T follicular helper cell (primary cell): Measurements from ENCODE around the gene AMBRA1.

Source experiments
- DNase-seq: peaks from one replicate; pipeline ENCODE4 v3.0.0-alpha.2; 2020; ENCODE audit warnings: low read depth

The AMBRA1 gene

DNA sequence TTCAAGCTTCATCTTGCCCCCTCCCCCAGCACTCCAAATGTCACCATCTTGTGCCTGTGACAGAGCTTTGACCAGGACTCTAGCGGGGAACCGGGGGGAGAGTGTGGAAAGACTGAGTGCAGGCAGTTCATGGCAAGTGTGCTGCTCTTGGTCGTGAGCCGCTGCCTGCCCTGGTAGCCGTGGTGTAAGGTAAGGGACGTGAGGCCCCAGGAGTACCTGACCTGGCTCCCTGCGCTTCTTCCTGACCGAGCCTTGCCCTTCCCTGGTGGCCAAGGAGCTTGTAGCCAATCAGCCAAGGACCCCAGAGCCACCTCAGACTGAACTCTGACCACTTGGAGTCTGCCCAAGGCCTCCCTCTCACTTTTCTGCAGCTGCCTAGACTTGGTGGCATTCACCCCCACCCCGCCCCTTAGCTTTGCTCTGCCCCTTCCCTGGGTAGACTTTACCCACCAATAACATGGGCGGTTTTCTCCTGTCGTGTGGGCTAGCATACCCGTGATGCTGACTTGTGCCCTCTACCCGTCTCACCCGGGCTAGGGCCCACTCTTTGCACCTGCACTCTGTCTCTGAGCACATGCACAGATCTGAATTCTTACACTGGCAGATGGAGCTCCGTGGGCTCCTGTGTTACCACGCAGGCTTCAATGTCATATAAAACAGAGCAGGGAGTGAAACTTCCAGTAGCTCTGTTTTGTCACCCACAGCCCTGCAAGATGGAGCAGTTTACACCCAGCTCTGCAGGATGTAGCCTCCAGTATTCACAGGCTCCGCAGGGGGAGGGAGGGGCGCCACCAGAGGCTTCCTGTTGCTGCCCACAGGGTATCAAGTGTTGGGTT is 245.0 kb downstream of the AMBRA1 start:
- no peak for DNase-seq

DNA sequence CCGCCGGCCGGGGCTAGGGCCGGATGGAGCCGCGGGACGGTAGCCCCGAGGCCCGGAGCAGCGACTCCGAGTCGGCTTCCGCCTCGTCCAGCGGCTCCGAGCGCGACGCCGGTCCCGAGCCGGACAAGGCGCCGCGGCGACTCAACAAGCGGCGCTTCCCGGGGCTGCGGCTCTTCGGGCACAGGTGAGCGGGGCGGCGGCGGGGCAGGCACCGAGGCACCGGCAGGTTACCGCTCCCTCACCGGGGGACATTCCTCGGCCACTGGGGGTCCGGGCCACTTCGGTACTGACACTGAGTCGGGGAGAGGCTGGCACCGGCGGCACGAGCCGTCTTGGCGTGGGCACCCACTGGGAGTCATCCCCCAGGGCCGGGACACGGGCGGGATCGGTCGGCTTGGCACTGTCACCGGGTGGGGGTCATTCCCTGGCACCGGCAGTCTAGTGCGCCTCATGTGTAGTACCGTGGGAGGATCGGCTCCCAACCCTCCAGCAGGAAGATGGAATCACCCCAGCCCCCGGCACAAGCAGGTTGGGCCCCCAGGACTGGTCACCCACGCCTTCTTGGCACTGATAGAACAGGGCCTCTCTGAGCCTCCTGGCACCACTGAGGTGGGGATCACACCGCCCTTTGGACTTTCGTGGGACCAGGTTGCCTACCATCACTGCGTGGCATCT is 246.0 kb downstream of the AMBRA1 start:
- no peak for DNase-seq

DNA sequence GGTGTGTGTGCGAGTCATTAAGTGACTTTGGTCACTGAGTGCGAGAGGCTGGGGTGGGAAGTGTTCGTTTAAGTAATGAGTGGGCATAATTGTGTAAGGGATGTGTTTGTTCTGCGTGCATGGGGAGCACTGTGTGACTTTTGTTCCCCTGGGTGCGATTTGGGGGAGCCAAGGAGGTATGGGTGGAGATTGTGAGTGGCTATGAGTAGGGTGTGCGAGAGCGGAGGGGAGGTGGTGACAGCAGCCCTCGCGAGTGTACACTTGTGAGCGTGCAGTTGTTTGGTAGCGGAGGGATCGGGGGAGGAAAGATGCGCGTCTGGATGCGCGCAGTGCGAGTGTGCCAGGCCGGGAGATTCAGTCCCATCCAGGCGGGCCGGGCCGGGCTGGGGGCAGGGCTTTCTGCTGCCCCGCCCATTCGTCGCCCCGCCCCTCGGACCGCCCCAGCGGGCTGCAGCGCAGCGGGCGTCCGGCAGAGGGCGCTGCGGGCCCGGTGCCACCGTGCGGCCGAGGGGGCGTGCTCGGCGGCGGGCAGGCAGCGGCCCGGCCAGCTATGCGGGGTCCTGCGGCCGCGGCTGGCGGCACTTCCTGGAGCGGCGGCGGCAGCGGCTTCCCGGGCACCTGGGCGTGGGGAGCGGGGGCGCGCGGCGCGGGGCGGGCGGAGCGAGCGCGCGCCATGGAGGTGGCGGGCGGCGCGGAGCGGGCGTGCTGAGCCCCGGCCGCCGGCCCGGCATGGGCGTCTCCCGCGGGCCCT is 246.8 kb downstream of the AMBRA1 start, which contains the start of gene DGKZ:
Gene DGKZ (plus strand): TSS at position 578 of the 751 bp plus-strand sequence. CDS start 197 bp downstream, outside the sequence.
- peak; percentile 85 for DNase-seq
